Gastroesophageal sphincter (tissue), 3 donors: ENCODE measurements around the gene UBIAD1.

ENCODE experiments used
- CTCF ChIP-seq, 4 experiments: fragments of 200-600 bp in 2 of 4; fragments of 450-650 bp in 2 of 4; sonication (generic) in 1 of 4; IDR thresholded peaks; one replicate each; pipeline ENCODE4 v1.5.1; 2017 to 2019; ENCODE audit warnings: antibody characterized with exemption in 4 of 4, mild to moderate bottlenecking in 2 of 4, moderate library complexity in 2 of 4
- EP300 ChIP-seq: sonication (generic); formaldehyde crosslinking; IDR thresholded peaks from one replicate; pipeline ENCODE4 v1.6.1; 2017; ENCODE audit warnings: antibody characterized with exemption, mild to moderate bottlenecking
- POLR2A ChIP-seq, 2 donors: fragments of 450-650 bp; IDR thresholded peaks; one replicate each; pipeline ENCODE4 v1.6.1; 2017; ENCODE audit warnings: antibody characterized with exemption in 2 of 2, mild to moderate bottlenecking in 2 of 2, moderate library complexity in 1 of 2

- TF ChIP-seq POLR2A (IDR thresholded peaks at IDR 0.05) (no peak), CTCF (IDR thresholded peaks at IDR 0.05) (no peak), EP300 (no peak)
These were observed 19.8 kb upstream of the UBIAD1 start for GRCh38 chr1:11253226-11253625.
